ENCODE results near the gene AFP. TPM values are rescaled to one million over a fixed set of nuclear protein-coding genes. Genes with fewer than 3 reads are reported as not detected.
"Not testable (repeated sequence)": the region's sequence is repeated elsewhere in the genome, so short reads cannot be mapped to it uniquely, and the experiment has no call there.

Gene AFP
- not detected for total RNA-seq

GRCh38 chr4:73435984-73436383 lies at the start of gene AFP:
Gene AFP, plus strand, starts transcription at chr4:73436221. Its CDS starts 42 bp downstream, at chr4:73436263.
- Histone ChIP-seq H3K36me3 (no peaks in the 10 kb centered on the region), H3K27me3 (no peaks in the 10 kb centered on the region), H3K4me1 (no peaks in the 10 kb centered on the region), H3K4me3 (no peak within 1 kb of the TSS), H3K9me3 (no peaks in the 10 kb centered on the region), H3K27ac (no peak within 1 kb of the TSS)
- DNase-seq (ENCODE audit: low spot score), result no peak
- TF ChIP-seq CTCF (IDR thresholded peaks at IDR 0.05), result no peak

GRCh38 chr4:73387552-73387951 lies 48.5 kb upstream of the AFP start:
- DNase-seq (ENCODE audit: low spot score), result no peak
- no peak overlapping the region for H3K27ac ChIP-seq
- H3K4me1 ChIP-seq, result no peaks in the 10 kb centered on the region

GRCh38 chr4:73388887-73389286 lies 47.1 kb upstream of the AFP start:
- TF ChIP-seq CTCF (IDR thresholded peaks at IDR 0.05), result no peak
- Histone ChIP-seq H3K4me3 (no peak overlapping the region), H3K9me3 (no peaks in the 10 kb centered on the region), H3K4me1 (no peaks in the 10 kb centered on the region), H3K36me3 (no peaks in the 10 kb centered on the region), H3K27me3 (no peaks in the 10 kb centered on the region), H3K27ac (no peak overlapping the region)
- no peak for DNase-seq (ENCODE audit: low spot score)

More at GRCh38 chr4:73387552-73387951, 48.5 kb upstream of the AFP start:
- Histone ChIP-seq H3K27me3 (no peaks in the 10 kb centered on the region), H3K9me3 (no peaks in the 10 kb centered on the region), H3K4me3 (no peak overlapping the region), H3K36me3 (no peaks in the 10 kb centered on the region)
- TF ChIP-seq CTCF (IDR thresholded peaks at IDR 0.05), result no peak

GRCh38 chr4:73389663-73390062 lies 46.4 kb upstream of the AFP start:
- not testable (repeated sequence) for H3K36me3 ChIP-seq; DNase-seq (ENCODE audit: low spot score); H3K27ac ChIP-seq

GRCh38 chr4:73391774-73392173 lies 44.2 kb upstream of the AFP start:
- no peak overlapping the region for H3K4me3 ChIP-seq
- H3K36me3 ChIP-seq, result no peaks in the 10 kb centered on the region
- no peak overlapping the region for H3K27ac ChIP-seq
- no peaks in the 10 kb centered on the region for H3K9me3 ChIP-seq
- no peaks in the 10 kb centered on the region for H3K27me3 ChIP-seq
- no peak for DNase-seq (ENCODE audit: low spot score)
- no peak for TF ChIP-seq CTCF (IDR thresholded peaks at IDR 0.05)
- H3K4me1 ChIP-seq, result no peaks in the 10 kb centered on the region

More at GRCh38 chr4:73389663-73390062, 46.4 kb upstream of the AFP start:
- not testable (repeated sequence) for H3K4me1 ChIP-seq, H3K27me3 ChIP-seq, H3K4me3 ChIP-seq, H3K9me3 ChIP-seq

- Histone ChIP-seq H3K36me3 (no peaks in the 10 kb centered on the region), H3K4me1 (no peaks in the 10 kb centered on the region), H3K9me3 (no peaks in the 10 kb centered on the region), H3K4me3 (no peak overlapping the region), H3K27ac (no peak overlapping the region), H3K27me3 (no peaks in the 10 kb centered on the region)
- TF ChIP-seq CTCF (IDR thresholded peaks at IDR 0.05), result no peak
- no peak for DNase-seq (ENCODE audit: low spot score)
Observed at GRCh38 chr4:73392936-73393335, 43.1 kb upstream of the AFP start.

Measured in right atrium auricular region (tissue), 2 donors.